Gastroesophageal sphincter (tissue), 4 donors: ENCODE results near the gene TOM1L2. TPM values are rescaled to one million over a fixed set of nuclear protein-coding genes. Genes with fewer than 3 reads are reported as not detected.

ENCODE experiments used
- ATAC-seq: fragments of 150-250 bp; one replicate; pipeline ENCODE4 v1.9.1; 2016; ENCODE audit warnings: mild to moderate bottlenecking, moderate library complexity
- H3K27ac ChIP-seq, 4 donors: fragments of 200-600 bp; sonication (generic) in 3 of 4; 1 replicate in 3 of 4; 2 replicates in 1 of 4; pipeline ENCODE4 v1.5.1; 2016 to 2019
- H3K27me3 ChIP-seq: fragments of 200-600 bp; sonication (generic); one replicate; pipeline ENCODE4 v1.5.1; 2019
- H3K36me3 ChIP-seq, 2 donors: fragments of 200-600 bp; sonication (generic); one replicate each; pipeline ENCODE4 v1.5.1; 2019; ENCODE audit warnings: control low read depth in 1 of 2
- H3K4me1 ChIP-seq, 3 donors: fragments of 200-600 bp; sonication (generic); 1 replicate in 2 of 3; 2 replicates in 1 of 3; pipeline ENCODE4 v1.5.1; 2016 to 2019; ENCODE audit warnings: control low read depth in 2 of 3
- H3K4me3 ChIP-seq, 2 donors: fragments of 200-600 bp; sonication (generic); one replicate each; pipeline ENCODE4 v1.5.1; 2019; ENCODE audit warnings: mild to moderate bottlenecking in 1 of 2, moderate library complexity in 1 of 2
- H3K9me3 ChIP-seq, 3 donors: fragments of 200-600 bp; sonication (generic); one replicate each; pipeline ENCODE4 v1.5.1; 2017 to 2019; ENCODE audit warnings: control low read depth in 2 of 3
- EP300 ChIP-seq: sonication (generic); formaldehyde crosslinking; IDR thresholded peaks from one replicate; pipeline ENCODE4 v1.6.1; 2017; ENCODE audit warnings: antibody characterized with exemption, mild to moderate bottlenecking
- POLR2A ChIP-seq, 2 donors: fragments of 450-650 bp; IDR thresholded peaks; one replicate each; pipeline ENCODE4 v1.6.1; 2017; ENCODE audit warnings: antibody characterized with exemption in 2 of 2, mild to moderate bottlenecking in 2 of 2, moderate library complexity in 1 of 2
- POLR2AphosphoS5 ChIP-seq: sonication (generic); formaldehyde crosslinking; IDR thresholded peaks from one replicate; pipeline ENCODE4 v1.6.1; 2017; ENCODE audit warnings: antibody characterized with exemption
- WGBS, 2 donors: methylation state at CpG; one replicate each; pipeline ENCODE4 v1.1.5; 2018; ENCODE audit warnings: low coverage in 1 of 2; 5-methylcytosine and 5-hydroxymethylcytosine counted together
- total RNA-seq, 4 donors: library from RNA; depleted of rRNA; stranded (reverse); fragments of >200 nt; gene quantifications; one replicate each; pipeline ENCODE4 v1.1.0, GENCODE V29; 2016
- TF ChIP-seq, protein P1 (sequence below), 4 experiments: fragments of 200-600 bp in 2 of 4; fragments of 450-650 bp in 2 of 4; sonication (generic) in 1 of 4; IDR thresholded peaks; one replicate each; pipeline ENCODE4 v1.5.1; 2017 to 2019; ENCODE audit warnings: antibody characterized with exemption in 4 of 4, mild to moderate bottlenecking in 2 of 4, moderate library complexity in 2 of 4

TOM1L2 gene
- total RNA-seq, 4 donors from 2014 or later: 49.6 to 88.9 (median 74.8) TPM

GRCh38 chr17:17865035-17865434 is 107.2 kb downstream of the TOM1L2 start:
- Histone ChIP-seq H3K9me3 (no peaks in the 10 kb centered on the region), H3K27me3 (no peaks in the 10 kb centered on the region), H3K4me3 (no peak overlapping the region), H3K4me1 (peaks cover 6 to 38% (median 19%) of the 10 kb centered on the region in 3 donors), H3K36me3 (peaks cover 0 to 54% of the 10 kb centered on the region in 2 donors), H3K27ac (no peak overlapping the region)
- no peak for ATAC-seq
- TF ChIP-seq POLR2AphosphoS5: no peak
- no peak for TF ChIP-seq EP300
- TF ChIP-seq POLR2A (IDR thresholded peaks at IDR 0.05): no peak
- 100% methylated on average over 1 of the region's 1 CpG for WGBS, 2 donors

- peaks cover 0 to 20% (median 8%) of the 10 kb centered on the region in 3 donors for H3K4me1 ChIP-seq
- no peaks in the 10 kb centered on the region for H3K9me3 ChIP-seq
- no peak for ATAC-seq
- no peak overlapping the region for H3K4me3 ChIP-seq
- 79% methylated on average over 4 of the region's 5 CpGs; no CpG with 5 or more reads in 1 of the 2 donors for WGBS, 2 donors
- H3K36me3 ChIP-seq: peaks cover 0 to 30% of the 10 kb centered on the region in 2 donors
- TF ChIP-seq POLR2A (IDR thresholded peaks at IDR 0.05): no peak
- TF ChIP-seq POLR2AphosphoS5: no peak
- no peak overlapping the region for H3K27ac ChIP-seq
- H3K27me3 ChIP-seq: no peaks in the 10 kb centered on the region
Observed at GRCh38 chr17:17860766-17861107, 111.5 kb downstream of the TOM1L2 start.

GRCh38 chr17:17859909-17860765 is 112.1 kb downstream of the TOM1L2 start:
- Histone ChIP-seq H3K36me3 (peaks cover 0 to 29% of the 10 kb centered on the region in 2 donors), H3K27ac (peak overlapping the region in 1 of 4 donors; percentile 19), H3K27me3 (no peaks in the 10 kb centered on the region), H3K4me3 (no peak overlapping the region), H3K4me1 (peaks cover 0 to 26% (median 12%) of the 10 kb centered on the region in 3 donors), H3K9me3 (no peaks in the 10 kb centered on the region)
- TF ChIP-seq, protein P1, sequence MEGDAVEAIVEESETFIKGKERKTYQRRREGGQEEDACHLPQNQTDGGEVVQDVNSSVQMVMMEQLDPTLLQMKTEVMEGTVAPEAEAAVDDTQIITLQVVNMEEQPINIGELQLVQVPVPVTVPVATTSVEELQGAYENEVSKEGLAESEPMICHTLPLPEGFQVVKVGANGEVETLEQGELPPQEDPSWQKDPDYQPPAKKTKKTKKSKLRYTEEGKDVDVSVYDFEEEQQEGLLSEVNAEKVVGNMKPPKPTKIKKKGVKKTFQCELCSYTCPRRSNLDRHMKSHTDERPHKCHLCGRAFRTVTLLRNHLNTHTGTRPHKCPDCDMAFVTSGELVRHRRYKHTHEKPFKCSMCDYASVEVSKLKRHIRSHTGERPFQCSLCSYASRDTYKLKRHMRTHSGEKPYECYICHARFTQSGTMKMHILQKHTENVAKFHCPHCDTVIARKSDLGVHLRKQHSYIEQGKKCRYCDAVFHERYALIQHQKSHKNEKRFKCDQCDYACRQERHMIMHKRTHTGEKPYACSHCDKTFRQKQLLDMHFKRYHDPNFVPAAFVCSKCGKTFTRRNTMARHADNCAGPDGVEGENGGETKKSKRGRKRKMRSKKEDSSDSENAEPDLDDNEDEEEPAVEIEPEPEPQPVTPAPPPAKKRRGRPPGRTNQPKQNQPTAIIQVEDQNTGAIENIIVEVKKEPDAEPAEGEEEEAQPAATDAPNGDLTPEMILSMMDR (IDR thresholded peaks at IDR 0.05): peak; percentile 95 to 96 (median 96)
- TF ChIP-seq POLR2A (IDR thresholded peaks at IDR 0.05) (no peak), POLR2AphosphoS5 (no peak)
- peak; percentile 79 for ATAC-seq
- WGBS, 2 donors: 100% methylated on average over 2 of the region's 9 CpGs; no CpG with 5 or more reads in 1 of the 2 donors

- Histone ChIP-seq H3K4me3 (no peak overlapping the region), H3K4me1 (peaks cover 0 to 47% (median 16%) of the 10 kb centered on the region in 3 donors), H3K27me3 (no peaks in the 10 kb centered on the region), H3K9me3 (no peaks in the 10 kb centered on the region), H3K27ac (no peak overlapping the region), H3K36me3 (peaks cover 0 to 24% of the 10 kb centered on the region in 2 donors)
- TF ChIP-seq POLR2AphosphoS5 (no peak), EP300 (no peak)
- 83 to 84% methylated on average over 4 of the region's 4 CpGs for WGBS, 2 donors
- ATAC-seq: no peak
Observed at GRCh38 chr17:17857496-17857895, 114.7 kb downstream of the TOM1L2 start.

DNA sequence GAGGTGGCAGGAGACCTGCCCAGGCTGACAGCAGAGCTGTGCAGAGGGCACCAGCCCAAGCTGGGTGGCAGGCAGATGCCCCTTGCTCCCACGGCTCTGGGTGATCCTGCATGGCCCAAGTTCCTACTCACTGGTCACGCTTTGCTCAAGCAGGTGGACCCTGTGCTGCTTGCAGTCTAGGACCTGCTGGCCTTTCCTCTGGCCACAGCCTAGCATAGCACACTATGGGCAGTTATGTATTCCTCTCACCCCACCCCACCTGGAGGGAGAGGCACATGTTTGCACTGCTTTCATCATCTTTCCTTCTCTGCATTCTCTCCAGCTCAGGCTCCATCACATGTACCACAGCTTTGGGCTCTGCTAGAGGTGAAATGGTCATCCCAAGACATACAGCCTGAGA is 115.8 kb downstream of the TOM1L2 start:
- no peak for ATAC-seq
- Histone ChIP-seq H3K36me3 (peaks cover 0 to 19% of the 10 kb centered on the region in 2 donors), H3K4me3 (no peak overlapping the region), H3K4me1 (peaks cover 0 to 47% (median 16%) of the 10 kb centered on the region in 3 donors), H3K27ac (no peak overlapping the region), H3K9me3 (no peaks in the 10 kb centered on the region), H3K27me3 (no peaks in the 10 kb centered on the region)
- TF ChIP-seq, protein P1 (IDR thresholded peaks at IDR 0.05): no peak
- no peak for TF ChIP-seq POLR2AphosphoS5
- no peak for TF ChIP-seq POLR2A (IDR thresholded peaks at IDR 0.05)
- no peak for TF ChIP-seq EP300
- 83% methylated on average over 1 of the region's 2 CpGs; no CpG with 5 or more reads in 1 of the 2 donors for WGBS, 2 donors

- no peak for ATAC-seq
- H3K27me3 ChIP-seq: no peaks in the 10 kb centered on the region
- TF ChIP-seq, protein P1 (IDR thresholded peaks at IDR 0.05): no peak
- TF ChIP-seq POLR2A (IDR thresholded peaks at IDR 0.05) (no peak), EP300 (no peak), POLR2AphosphoS5 (no peak)
- H3K4me1 ChIP-seq: peaks cover 0 to 51% (median 16%) of the 10 kb centered on the region in 3 donors
- WGBS, 2 donors: 28 to 35% methylated on average over 2 to 3 of the region's 3 CpGs
- H3K4me3 ChIP-seq: no peak overlapping the region
- H3K36me3 ChIP-seq: peaks cover 0 to 19% of the 10 kb centered on the region in 2 donors
- H3K27ac ChIP-seq: no peak overlapping the region
- H3K9me3 ChIP-seq: no peaks in the 10 kb centered on the region
Observed at GRCh38 chr17:17855976-17856375, 116.2 kb downstream of the TOM1L2 start.
